H1 (cell line): ENCODE measurements around the gene MYO9B. TPM values are rescaled to one million over a fixed set of nuclear protein-coding genes. Genes with fewer than 3 reads are reported as not detected.

Experiments used
- CTCF ChIA-PET: fragments of 300-600 bp; sonication (Branson Sonifier 250); formaldehyde crosslinking; loops from one replicate; lab custom pipeline; 2021; ENCODE audit not compliant: partially characterized antibody; lab: Charles Lee
- POLR2A ChIA-PET: fragments of 300-600 bp; sonication (Branson Sonifier 250); formaldehyde crosslinking; loops from one replicate; lab custom pipeline; 2021; ENCODE audit warnings: inconsistent platforms; ENCODE audit not compliant: partially characterized antibody; lab: Charles Lee
- DNase-seq, 2 experiments: peaks; one replicate each; pipeline versions ENCODE4 v3.0.0 to v3.0.0-alpha.2; 2010 to 2022; ENCODE audit warnings: low spot score in 2 of 2, low read depth in 1 of 2, mixed read lengths in 1 of 2
- FAIRE-seq: peaks from 2 replicates; lab custom pipeline; 2011; peaks lifted over from hg19 to GRCh38; lab: Jason Lieb, UNC
- H2AFZ ChIP-seq: 2 replicates; pipeline ENCODE4 v1.8.1; 2012; ENCODE audit warnings: low read length, inconsistent platforms
- H2AK5ac ChIP-seq: 2 replicates; pipeline ENCODE4 v1.6.1; 2013; ENCODE audit warnings: low read depth, low read length
- H2BK120ac ChIP-seq: replicated peaks from 2 replicates; pipeline ENCODE3; 2013; ENCODE audit warnings: low read depth, low read length, inconsistent platforms
- H2BK12ac ChIP-seq: 2 replicates; pipeline ENCODE4 v1.6.1; 2013; ENCODE audit warnings: low read depth, low read length
- H2BK15ac ChIP-seq: 2 replicates; pipeline ENCODE4 v1.6.1; 2013; ENCODE audit warnings: low read length
- H2BK20ac ChIP-seq: 2 replicates; pipeline ENCODE4 v1.6.1; 2013; ENCODE audit warnings: low read length
- H2BK5ac ChIP-seq: 2 replicates; pipeline ENCODE4 v1.6.1; 2013; ENCODE audit warnings: low read depth, low read length
- H3K14ac ChIP-seq: 2 replicates; pipeline ENCODE4 v1.6.1; 2013; ENCODE audit warnings: inconsistent platforms; ENCODE audit not compliant: insufficient read length
- H3K18ac ChIP-seq: 2 replicates; pipeline ENCODE4 v1.6.1; 2013; ENCODE audit warnings: low read length; ENCODE audit errors: extremely low read depth
- H3K23ac ChIP-seq: 2 replicates; pipeline ENCODE4 v1.6.1; 2013; ENCODE audit warnings: inconsistent platforms; ENCODE audit not compliant: insufficient read length
- H3K23me2 ChIP-seq: 2 replicates; pipeline ENCODE4 v1.6.1; 2013; ENCODE audit warnings: low read depth, low read length
- H3K27ac ChIP-seq: 2 replicates; pipeline ENCODE4 v1.6.1; 2011; ENCODE audit warnings: low read depth, low read length, inconsistent platforms
- H3K27me3 ChIP-seq, 4 experiments: replicated peaks in 1 of 4; 1 replicate in 1 of 4; 2 replicates in 3 of 4; pipeline versions ENCODE4 v1.6.1 to v1.8.1; 2011 to 2013; ENCODE audit warnings: low read length in 3 of 4, mild to moderate bottlenecking in 3 of 4, inconsistent platforms in 2 of 4, mixed read lengths in 2 of 4, moderate library complexity in 1 of 4; ENCODE audit not compliant: control insufficient read depth in 3 of 4, insufficient read depth in 3 of 4; ENCODE audit errors: extremely low read depth in 1 of 4
- H3K36me3 ChIP-seq, 4 experiments: 2 replicates each; pipeline versions ENCODE4 v1.6.1 to v1.8.1; 2011 to 2013; ENCODE audit warnings: mild to moderate bottlenecking in 4 of 4, low read length in 3 of 4, moderate library complexity in 2 of 4, control low read depth in 1 of 4, inconsistent platforms in 1 of 4; ENCODE audit not compliant: insufficient read depth in 4 of 4, control insufficient read depth in 2 of 4
- H3K4ac ChIP-seq: replicated peaks from 2 replicates; pipeline ENCODE3; 2013; ENCODE audit warnings: low read length, low read depth, mixed read lengths, inconsistent platforms; ENCODE audit not compliant: insufficient read length
- H3K4me1 ChIP-seq, 4 experiments: replicated peaks in 1 of 4; 1 replicate in 1 of 4; 2 replicates in 3 of 4; pipeline versions ENCODE4 v1.6.1 to v1.8.1; 2011 to 2013; ENCODE audit warnings: low read length in 3 of 4, inconsistent platforms in 2 of 4, mixed read lengths in 1 of 4; ENCODE audit not compliant: insufficient read depth in 4 of 4, control insufficient read depth in 3 of 4
- H3K4me2 ChIP-seq, 2 experiments: 2 replicates each; pipeline versions ENCODE4 v1.6.1 to v1.8.1; 2011 to 2013; ENCODE audit warnings: low read depth in 2 of 2, low read length in 2 of 2, control low read depth in 1 of 2, inconsistent platforms in 1 of 2, mild to moderate bottlenecking in 1 of 2; ENCODE audit not compliant: insufficient read depth in 1 of 2
- H3K4me3 ChIP-seq, 4 experiments: fragments of 200-600, 300-600 bp in 1 of 4; sonication (generic), shearing (Covaris generic), sonication (Bioruptor Twin) in 1 of 4; 2 replicates each; pipeline versions ENCODE4 v1.5.1 to v1.8.1; 2011 to 2016; ENCODE audit warnings: low read length in 4 of 4, low read depth in 3 of 4, control low read depth in 2 of 4, inconsistent platforms in 2 of 4, mild to moderate bottlenecking in 2 of 4, mixed read lengths in 1 of 4, moderate library complexity in 1 of 4; ENCODE audit not compliant: insufficient read depth in 2 of 4; ENCODE audit errors: extremely low read depth in 1 of 4
- H3K56ac ChIP-seq: replicated peaks from 2 replicates; pipeline ENCODE3; 2013; ENCODE audit warnings: low read depth, mild to moderate bottlenecking, mixed read lengths, low read length, inconsistent platforms; ENCODE audit not compliant: insufficient read length
- H3K79me1 ChIP-seq: 2 replicates; pipeline ENCODE4 v1.6.1; 2013; ENCODE audit warnings: low read depth, low read length, control low read depth
- H3K79me2 ChIP-seq, 2 experiments: 2 replicates each; pipeline versions ENCODE4 v1.6.1 to v1.8.1; 2012 to 2013; ENCODE audit warnings: low read length in 2 of 2, mild to moderate bottlenecking in 2 of 2, inconsistent platforms in 1 of 2; ENCODE audit not compliant: insufficient read depth in 2 of 2, control insufficient read depth in 1 of 2
- H3K9ac ChIP-seq, 4 experiments: replicated peaks in 1 of 4; 1 replicate in 1 of 4; 2 replicates in 3 of 4; pipeline versions ENCODE4 v1.6.1 to v1.8.1; 2011 to 2013; ENCODE audit warnings: low read depth in 3 of 4, low read length in 3 of 4, control low read depth in 2 of 4, mild to moderate bottlenecking in 2 of 4, moderate library complexity in 2 of 4, inconsistent platforms in 1 of 4; ENCODE audit errors: extremely low read depth in 1 of 4
- H3K9me3 ChIP-seq, 2 experiments: 2 replicates each; pipeline versions ENCODE4 v1.6.1 to v1.8.1; 2012 to 2013; ENCODE audit warnings: mild to moderate bottlenecking in 2 of 2, moderate library complexity in 2 of 2, control low read depth in 1 of 2, inconsistent platforms in 1 of 2, low read depth in 1 of 2, low read length in 1 of 2, mixed read lengths in 1 of 2; ENCODE audit not compliant: insufficient read depth in 2 of 2
- H4K20me1 ChIP-seq, 2 experiments: replicated peaks in 1 of 2; 2 replicates each; pipeline versions ENCODE3 to v1.8.1; 2011 to 2013; ENCODE audit warnings: inconsistent platforms in 2 of 2, low read length in 2 of 2, mild to moderate bottlenecking in 1 of 2; ENCODE audit not compliant: insufficient read depth in 2 of 2, control insufficient read depth in 1 of 2
- H4K5ac ChIP-seq: 2 replicates; pipeline ENCODE4 v1.6.1; 2013; ENCODE audit warnings: low read length, low read depth, mixed read lengths, inconsistent platforms; ENCODE audit not compliant: insufficient read length
- H4K8ac ChIP-seq: 2 replicates; pipeline ENCODE4 v1.8.0; 2013; ENCODE audit warnings: mild to moderate bottlenecking, moderate library complexity, low read length, inconsistent platforms; ENCODE audit not compliant: insufficient read depth; ENCODE audit errors: extremely low read depth
- H4K91ac ChIP-seq: replicated peaks from 2 replicates; pipeline ENCODE3; 2013; ENCODE audit warnings: low read length, mixed read lengths, inconsistent platforms; ENCODE audit not compliant: insufficient read length
- CHD2 ChIP-seq: IDR thresholded peaks from 2 replicates; pipeline ENCODE4 v1.6.1; 2012; ENCODE audit warnings: low read length, improper control_type of control experiment
- CREB1 ChIP-seq: IDR thresholded peaks from 2 replicates; pipeline ENCODE4 v1.6.1; 2012; ENCODE audit warnings: inconsistent platforms
- E2F6 ChIP-seq: IDR thresholded peaks from 2 replicates; pipeline ENCODE4 v1.6.1; 2012; ENCODE audit warnings: inconsistent platforms
- EGR1 ChIP-seq: IDR thresholded peaks from 2 replicates; pipeline ENCODE4 v1.6.1; 2011; ENCODE audit warnings: low read depth, low read length, borderline replicate concordance
- MAX ChIP-seq: IDR thresholded peaks from 2 replicates; pipeline ENCODE4 v1.6.1; 2012; ENCODE audit warnings: inconsistent platforms
- POLR2A ChIP-seq, 2 experiments: IDR thresholded peaks; 1 replicate in 1 of 2; 2 replicates in 1 of 2; pipeline ENCODE4 v1.6.1; 2011; ENCODE audit warnings: low read depth in 2 of 2, low read length in 2 of 2, mild to moderate bottlenecking in 2 of 2; ENCODE audit errors: control extremely low read depth in 1 of 2
- RNF2 ChIP-seq: fragments of 200-900, 300-1000 bp; sonication (generic); IDR thresholded peaks from 2 replicates; pipeline ENCODE4 v1.7.1; 2016; ENCODE audit warnings: borderline replicate concordance, low read depth, mild to moderate bottlenecking, antibody characterized with exemption, low read length; ENCODE audit not compliant: poor library complexity, severe bottlenecking; ENCODE audit errors: missing control alignments
- WGBS, 2 experiments: shearing (Covaris generic) in 1 of 2; methylation state at CpG; one replicate each; pipeline versions ENCODE4 v1.1.6 to v1.1.7; 2013 to 2015; ENCODE audit warnings: low lambda C conversion rate in 2 of 2, mixed read lengths in 2 of 2, inconsistent platforms in 1 of 2, low coverage in 1 of 2, missing lambda C conversion rate in 1 of 2; ENCODE audit not compliant: insufficient replicate concordance in 2 of 2, insufficient coverage in 1 of 2, insufficient read length in 1 of 2; ENCODE audit errors: extremely low coverage in 1 of 2, missing lambda C conversion rate in 1 of 2; 5-methylcytosine and 5-hydroxymethylcytosine counted together
- polyA plus RNA-seq, 7 experiments: library from polyadenylated mRNA; depleted of rRNA in 3 of 7; stranded (reverse) in 5 of 7; unstranded in 2 of 7; fragments of >200 nt in 5 of 7; fragments of 200-250 nt in 2 of 7; gene quantifications; 1 replicate in 5 of 7; 2 replicates in 1 of 7; 4 replicates in 1 of 7; pipeline versions ENCODE4 v1.2.1 to v1.2.3, GENCODE V29; 2011 to 2013; ENCODE audit warnings: missing spikeins in 2 of 7, mixed read lengths in 2 of 7
- total RNA-seq: library from RNA; stranded (reverse); fragmentation: NEBNext Ultra II Directional; extraction: Animal tissue kit (Norgen Biotek cat#: 25700); gene quantifications from 2 replicates; pipeline ENCODE4 v1.2.1, GENCODE V29; 2021

The MYO9B gene
- total and polyA plus RNA-seq, 2 of the 8 experiments (the other 6 are each of a cell fraction or from before 2014, with no cell fraction given), result 27.6 to 77.1 TPM

- TF ChIP-seq POLR2A (IDR thresholded peaks at IDR 0.05; ENCODE audit: control extremely low read depth in 1 of 2, low read depth in 2 of 2, low read length in 2 of 2) (no peak), RNF2 (no peak), E2F6 (no peak), EGR1 (no peak), MAX (no peak), CREB1 (no peak), CHD2 (no peak)
- CTCF ChIA-PET, result interaction anchor here (0.6 to 1.8 kb wide), 2 partner anchors 42 to 730 kb away, joined by 4 to 8 read pairs; no protein-coding TSS in a partner anchor
- no peak overlapping the region for H3K4me2 ChIP-seq
- no peak overlapping the region for H3K14ac ChIP-seq
- H3K56ac ChIP-seq, result no peak overlapping the region
- no peak overlapping the region for H2AFZ ChIP-seq
- H3K36me3 ChIP-seq, result peaks cover 2 to 43% (median 21%) of the 10 kb centered on the region in 4 experiments; a peak in 7 of 8 replicates
- H2AK5ac ChIP-seq, result no peak overlapping the region
- DNase-seq (no peak), FAIRE-seq (no peak)
- no peak overlapping the region for H2BK15ac ChIP-seq
- no peaks in the 10 kb centered on the region for H3K27me3 ChIP-seq
- H3K4me3 ChIP-seq, result no peak overlapping the region
- no peak overlapping the region for H3K23ac ChIP-seq
- H3K79me1 ChIP-seq, result no peaks in the 10 kb centered on the region
- H2BK5ac ChIP-seq, result no peak overlapping the region
- H4K8ac ChIP-seq, result no peak overlapping the region
- H4K5ac ChIP-seq, result no peak overlapping the region
- POLR2A ChIA-PET, result no interaction called here
- no peak overlapping the region for H2BK20ac ChIP-seq
- H3K9me3 ChIP-seq, result no peaks in the 10 kb centered on the region
- H4K20me1 ChIP-seq, result no peaks in the 10 kb centered on the region
- H3K23me2 ChIP-seq, result no peaks in the 10 kb centered on the region
- no peak overlapping the region for H2BK120ac ChIP-seq
- WGBS, 2 experiments, result 98% methylated on average over 11 of the region's 13 CpGs; no CpG with 5 or more reads in 1 of the 2 experiments
- H3K18ac ChIP-seq, result no peak overlapping the region
- no peak overlapping the region for H2BK12ac ChIP-seq
- H3K4ac ChIP-seq, result no peak overlapping the region
- no peaks in the 10 kb centered on the region for H3K4me1 ChIP-seq
- no peak overlapping the region for H3K27ac ChIP-seq
- no peak overlapping the region for H4K91ac ChIP-seq
- H3K9ac ChIP-seq, result no peak overlapping the region
- no peaks in the 10 kb centered on the region for H3K79me2 ChIP-seq
Observed at GRCh38 chr19:17170538-17171297, 95.1 kb downstream of the MYO9B start.
